Natural killer cell (primary cell): Measurements from ENCODE around the gene NRCAM. TPM values are rescaled to one million over a fixed set of nuclear protein-coding genes. Genes with fewer than 3 reads are reported as not detected.

Source experiments
- ATAC-seq, 3 donors: fragments of 150-1000 bp in 2 of 3; fragments of 200-7000 bp in 1 of 3; cut with Tn5 transposase; 1 replicate in 1 of 3; 2 replicates in 2 of 3; pipeline ENCODE4 v1.10.0; 2021; ENCODE audit warnings: mild to moderate bottlenecking in 2 of 3, moderate library complexity in 2 of 3
- DNase-seq, 2 donors: peaks; one replicate each; pipeline versions ENCODE4 v3.0.0 to v3.0.0-alpha.2; 2013 to 2021; ENCODE audit warnings: mixed read lengths in 1 of 2
- H3K27ac ChIP-seq: one replicate; pipeline ENCODE4 v1.5.1; 2013; ENCODE audit warnings: mild to moderate bottlenecking, low read length
- H3K27me3 ChIP-seq: one replicate; pipeline ENCODE4 v1.6.1; 2013; ENCODE audit warnings: low read length; ENCODE audit not compliant: control insufficient read depth, insufficient read depth
- H3K36me3 ChIP-seq: one replicate; pipeline ENCODE4 v1.6.1; 2013; ENCODE audit warnings: low read length; ENCODE audit not compliant: control insufficient read depth, insufficient read depth
- H3K4me1 ChIP-seq: one replicate; pipeline ENCODE4 v1.6.1; 2013; ENCODE audit warnings: low read length; ENCODE audit not compliant: control insufficient read depth, insufficient read depth
- H3K4me3 ChIP-seq: one replicate; pipeline ENCODE4 v1.5.1; 2013; ENCODE audit warnings: low read length
- H3K9me3 ChIP-seq: one replicate; pipeline ENCODE4 v1.6.1; 2013; ENCODE audit warnings: low read length; ENCODE audit not compliant: control insufficient read depth, insufficient read depth
- H3K27ac Mint-ChIP-seq, 2 donors: one replicate each; pipeline ENCODE4 v1.8.0; 2022; ENCODE audit warnings: mild to moderate bottlenecking in 2 of 2, mixed read lengths in 2 of 2, moderate library complexity in 1 of 2
- H3K27me3 Mint-ChIP-seq, 2 donors: one replicate each; pipeline ENCODE4 v1.8.0; 2022; ENCODE audit warnings: low read depth in 2 of 2, mixed read lengths in 2 of 2
- H3K36me3 Mint-ChIP-seq: one replicate; pipeline ENCODE4 v1.8.0; 2022; ENCODE audit warnings: mixed read lengths
- H3K4me1 Mint-ChIP-seq, 2 donors: one replicate each; pipeline ENCODE4 v1.8.0; 2022; ENCODE audit warnings: mixed read lengths in 2 of 2
- H3K4me3 Mint-ChIP-seq: one replicate; pipeline ENCODE4 v1.8.0; 2022; ENCODE audit warnings: mild to moderate bottlenecking, moderate library complexity, mixed read lengths
- H3K9me3 Mint-ChIP-seq, 2 donors: one replicate each; pipeline ENCODE4 v1.8.0; 2022; ENCODE audit warnings: mixed read lengths in 2 of 2
- WGBS: methylation state at CpG from one replicate; pipeline ENCODE4 v1.1.7; 2013; ENCODE audit warnings: missing lambda C conversion rate; ENCODE audit not compliant: insufficient coverage; 5-methylcytosine and 5-hydroxymethylcytosine counted together
- intact Hi-C: fragments of 100-400 bp; cut with micrococcal nuclease; formaldehyde crosslinking; loops from one replicate; pipeline ENCODE4 v1.14.2; 2022
- total RNA-seq, 4 donors: library from RNA; stranded (reverse); fragments of 120-200 nt in 1 of 4; gene quantifications; one replicate each; pipeline versions ENCODE4 v1.2.3 to v1.2.4, GENCODE V29; 2013 to 2022
- TF ChIP-seq, protein P1 (sequence below): fragments of 200-600 bp; IDR thresholded peaks from one replicate; pipeline ENCODE4 v1.8.0; 2022; ENCODE audit warnings: antibody characterized with exemption

Gene NRCAM
- total RNA-seq, 3 donors from 2014 or later (not counting 1 experiment from before 2014, with no cell fraction given) = 0.27 to 0.95 (median 0.52) TPM

DNA sequence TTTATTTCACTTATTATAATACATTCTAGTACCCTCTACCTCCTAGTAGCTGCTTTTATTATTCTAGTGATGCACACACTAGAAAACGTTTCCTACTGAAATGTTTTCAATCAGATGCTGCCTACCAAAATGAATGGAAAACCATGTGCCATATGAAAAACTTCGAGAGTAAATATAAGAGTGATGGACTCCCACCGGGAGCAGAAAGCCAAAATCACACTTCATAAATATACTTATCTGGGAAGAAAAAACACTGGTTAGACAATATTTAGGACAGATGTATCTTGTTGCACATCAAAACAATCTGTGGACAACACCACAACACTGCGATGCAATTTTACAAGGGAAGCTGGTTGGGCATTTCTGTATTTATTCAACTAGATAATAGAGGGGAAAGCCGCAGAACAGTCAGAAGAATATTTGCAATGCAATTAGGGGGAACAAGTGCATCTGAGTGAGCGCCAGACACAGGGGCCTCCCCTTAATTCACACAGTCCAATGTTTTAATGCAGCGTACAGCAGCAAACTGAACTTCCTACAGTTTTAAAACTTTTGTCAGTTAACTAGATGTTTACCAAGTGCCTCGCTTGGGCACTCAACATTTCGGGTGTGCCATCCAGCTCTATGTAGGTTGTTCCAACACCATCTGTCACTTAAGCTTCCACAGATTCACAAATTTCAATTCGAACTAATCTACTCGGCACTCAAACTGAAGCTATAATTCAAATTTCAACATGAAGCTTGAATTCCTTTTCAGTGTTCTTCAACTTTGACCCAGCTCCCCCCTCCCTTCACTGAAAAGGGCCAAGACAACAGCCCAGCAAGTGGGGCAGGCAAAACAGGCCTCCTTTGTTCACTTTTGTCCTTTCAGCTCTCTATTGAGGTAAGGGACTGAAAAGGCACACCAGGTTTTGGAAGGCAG lies 7.4 kb downstream of the NRCAM start:
- no peaks in the 10 kb centered on the region for H3K36me3 ChIP-seq
- Mint-ChIP-seq H3K36me3 (no peaks in the 10 kb centered on the region), H3K27me3 (peaks cover 18 to 43% of the 10 kb centered on the region in 2 donors), H3K4me1 (no peaks in the 10 kb centered on the region), H3K27ac (no peak overlapping the region), H3K9me3 (no peaks in the 10 kb centered on the region), H3K4me3 (no peak overlapping the region)
- DNase-seq (no peak), ATAC-seq (no peak)
- intact Hi-C loops = no loop called here
- TF ChIP-seq, protein P1, sequence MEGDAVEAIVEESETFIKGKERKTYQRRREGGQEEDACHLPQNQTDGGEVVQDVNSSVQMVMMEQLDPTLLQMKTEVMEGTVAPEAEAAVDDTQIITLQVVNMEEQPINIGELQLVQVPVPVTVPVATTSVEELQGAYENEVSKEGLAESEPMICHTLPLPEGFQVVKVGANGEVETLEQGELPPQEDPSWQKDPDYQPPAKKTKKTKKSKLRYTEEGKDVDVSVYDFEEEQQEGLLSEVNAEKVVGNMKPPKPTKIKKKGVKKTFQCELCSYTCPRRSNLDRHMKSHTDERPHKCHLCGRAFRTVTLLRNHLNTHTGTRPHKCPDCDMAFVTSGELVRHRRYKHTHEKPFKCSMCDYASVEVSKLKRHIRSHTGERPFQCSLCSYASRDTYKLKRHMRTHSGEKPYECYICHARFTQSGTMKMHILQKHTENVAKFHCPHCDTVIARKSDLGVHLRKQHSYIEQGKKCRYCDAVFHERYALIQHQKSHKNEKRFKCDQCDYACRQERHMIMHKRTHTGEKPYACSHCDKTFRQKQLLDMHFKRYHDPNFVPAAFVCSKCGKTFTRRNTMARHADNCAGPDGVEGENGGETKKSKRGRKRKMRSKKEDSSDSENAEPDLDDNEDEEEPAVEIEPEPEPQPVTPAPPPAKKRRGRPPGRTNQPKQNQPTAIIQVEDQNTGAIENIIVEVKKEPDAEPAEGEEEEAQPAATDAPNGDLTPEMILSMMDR = no peak
- no peak overlapping the region for H3K4me3 ChIP-seq
- no peaks in the 10 kb centered on the region for H3K9me3 ChIP-seq
- peaks cover 6% of the 10 kb centered on the region for H3K27me3 ChIP-seq
- no peaks in the 10 kb centered on the region for H3K4me1 ChIP-seq
- no peak overlapping the region for H3K27ac ChIP-seq
- 79% methylated on average over 9 of the region's 11 CpGs for WGBS

- H3K4me1 ChIP-seq = no peaks in the 10 kb centered on the region
- Mint-ChIP-seq H3K27ac (no peak overlapping the region), H3K9me3 (peaks cover 0 to under 1% of the 10 kb centered on the region in 2 donors), H3K4me1 (no peaks in the 10 kb centered on the region), H3K4me3 (no peak overlapping the region), H3K36me3 (no peaks in the 10 kb centered on the region), H3K27me3 (peaks cover under 1 to 3% of the 10 kb centered on the region in 2 donors)
- H3K36me3 ChIP-seq = no peaks in the 10 kb centered on the region
- 81% methylated on average over 5 of the region's 5 CpGs for WGBS
- TF ChIP-seq, protein P1 = no peak
- H3K9me3 ChIP-seq = no peaks in the 10 kb centered on the region
- peaks cover 2% of the 10 kb centered on the region for H3K27me3 ChIP-seq
- no peak overlapping the region for H3K4me3 ChIP-seq
- no peak for ATAC-seq
- DNase-seq = no peak
- intact Hi-C loops = no loop called here
- H3K27ac ChIP-seq = no peak overlapping the region
These were observed 14.1 kb downstream of the NRCAM start for GRCh38 chr7:108442039-108442568.

DNA sequence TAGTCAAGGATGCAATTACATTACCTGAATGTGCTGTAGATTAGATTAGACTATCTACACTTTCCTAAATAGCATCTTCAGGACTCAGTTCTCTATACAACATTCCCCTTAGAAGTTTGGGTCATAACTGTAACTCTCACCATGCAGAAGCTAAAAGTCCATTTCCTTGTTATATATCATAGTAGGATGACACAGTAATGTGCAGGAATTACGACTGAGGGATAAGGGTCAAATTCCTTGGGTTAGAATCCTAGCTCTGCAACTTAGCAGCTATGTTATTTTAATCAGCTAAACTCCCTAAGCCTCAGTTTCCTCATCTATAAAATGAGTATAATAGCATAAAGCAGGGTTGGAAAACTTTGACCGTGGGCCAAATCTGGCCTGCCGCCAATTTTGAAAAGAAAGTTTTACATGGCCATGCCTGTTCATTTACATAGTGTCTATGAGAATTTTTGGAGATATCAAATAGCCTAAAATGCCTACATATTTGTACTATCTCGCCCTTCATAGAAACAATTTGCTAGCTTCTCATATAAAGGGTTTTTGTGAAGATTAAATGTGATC lies 14.8 kb downstream of the NRCAM start:
- WGBS = no CpG with 5 or more reads among the region's 4 CpGs
- no peak for DNase-seq
- Histone ChIP-seq H3K27ac (no peak overlapping the region), H3K4me3 (no peak overlapping the region), H3K4me1 (no peaks in the 10 kb centered on the region), H3K36me3 (no peaks in the 10 kb centered on the region), H3K27me3 (peaks cover 2% of the 10 kb centered on the region), H3K9me3 (no peaks in the 10 kb centered on the region)
- no peaks in the 10 kb centered on the region for H3K4me1 Mint-ChIP-seq
- TF ChIP-seq, protein P1 = no peak
- H3K4me3 Mint-ChIP-seq = no peak overlapping the region
- no peak overlapping the region for H3K27ac Mint-ChIP-seq
- no peaks in the 10 kb centered on the region for H3K36me3 Mint-ChIP-seq
- peaks cover 5 to 6% of the 10 kb centered on the region in 2 donors for H3K27me3 Mint-ChIP-seq
- peaks cover 0 to 3% of the 10 kb centered on the region in 2 donors for H3K9me3 Mint-ChIP-seq
- ATAC-seq = no peak
- intact Hi-C loops = no loop called here
